ENCODE results near the gene SERGEF. TPM values are rescaled to one million over a fixed set of nuclear protein-coding genes. Genes with fewer than 3 reads are reported as not detected.

SERGEF gene
- total RNA-seq, 1 donor from 2014 or later, result 45.5 TPM

DNA sequence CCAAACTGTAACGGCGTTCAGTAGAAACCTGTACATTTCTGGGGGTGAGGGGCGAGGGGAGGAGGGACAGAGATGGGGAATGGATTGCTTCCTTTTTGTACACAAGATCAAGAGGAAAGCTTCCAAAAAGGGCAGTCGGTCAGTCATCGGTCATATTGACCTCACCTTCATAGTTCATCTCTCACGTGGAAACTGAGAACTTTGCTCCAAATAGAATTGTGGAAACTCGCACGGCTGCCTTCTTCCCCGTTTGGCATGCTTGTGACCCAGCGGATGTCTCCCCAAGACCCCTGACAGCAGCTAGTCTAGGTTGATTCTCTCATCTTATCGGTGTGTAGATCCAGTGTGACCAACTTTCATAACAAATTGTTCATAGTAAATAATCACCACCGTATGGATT lies 230.7 kb downstream of the SERGEF start:
- no peak for DNase-seq

- no peak for DNase-seq
Measured at GRCh38 chr11:17781626-17782025, 231.2 kb downstream of the SERGEF start.

DNA sequence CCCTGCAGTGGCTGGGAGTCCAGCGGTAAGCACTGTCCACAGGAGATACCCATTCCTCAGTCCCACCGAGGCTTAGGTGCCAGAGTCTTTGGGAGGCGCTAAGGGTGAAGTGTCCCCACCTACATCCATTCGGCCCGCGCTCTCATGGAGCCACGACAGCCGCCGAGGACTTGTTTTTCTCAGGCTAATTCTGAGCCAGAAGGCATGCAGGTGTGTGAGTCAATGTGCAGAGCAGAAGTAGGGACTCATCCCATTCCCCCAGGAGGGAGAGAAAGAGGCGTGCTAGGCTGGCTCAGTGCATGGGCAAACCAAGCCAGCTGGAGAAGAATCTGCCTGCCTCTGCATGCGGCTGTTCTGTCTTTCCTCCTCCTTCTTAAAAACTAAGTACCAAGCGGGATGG lies 231.6 kb downstream of the SERGEF start:
- peak; percentile 65 for DNase-seq

DNA sequence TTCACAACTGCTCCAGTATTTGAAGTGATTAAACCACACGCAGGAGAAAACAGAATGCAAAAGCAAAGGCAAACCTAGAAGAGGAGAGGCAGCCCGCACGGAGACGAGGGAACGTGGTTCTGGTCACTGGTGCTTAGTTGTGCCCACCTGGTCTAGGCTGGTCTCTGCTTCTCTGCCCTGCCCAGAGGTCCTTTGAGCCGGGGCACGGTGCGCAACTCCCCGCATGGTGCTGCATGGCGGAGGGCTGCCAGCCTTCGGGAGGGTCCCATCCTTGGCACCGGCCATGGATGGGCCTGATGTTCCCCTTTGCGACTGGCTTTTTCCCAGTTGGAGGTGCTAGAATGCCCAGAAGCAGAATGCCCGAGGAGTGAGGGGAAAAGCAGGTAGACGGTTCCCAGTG lies 232.2 kb downstream of the SERGEF start:
- no peak for DNase-seq

GRCh38 chr11:17779861-17780594 lies 232.8 kb downstream of the SERGEF start:
- DNase-seq, result no peak

DNA sequence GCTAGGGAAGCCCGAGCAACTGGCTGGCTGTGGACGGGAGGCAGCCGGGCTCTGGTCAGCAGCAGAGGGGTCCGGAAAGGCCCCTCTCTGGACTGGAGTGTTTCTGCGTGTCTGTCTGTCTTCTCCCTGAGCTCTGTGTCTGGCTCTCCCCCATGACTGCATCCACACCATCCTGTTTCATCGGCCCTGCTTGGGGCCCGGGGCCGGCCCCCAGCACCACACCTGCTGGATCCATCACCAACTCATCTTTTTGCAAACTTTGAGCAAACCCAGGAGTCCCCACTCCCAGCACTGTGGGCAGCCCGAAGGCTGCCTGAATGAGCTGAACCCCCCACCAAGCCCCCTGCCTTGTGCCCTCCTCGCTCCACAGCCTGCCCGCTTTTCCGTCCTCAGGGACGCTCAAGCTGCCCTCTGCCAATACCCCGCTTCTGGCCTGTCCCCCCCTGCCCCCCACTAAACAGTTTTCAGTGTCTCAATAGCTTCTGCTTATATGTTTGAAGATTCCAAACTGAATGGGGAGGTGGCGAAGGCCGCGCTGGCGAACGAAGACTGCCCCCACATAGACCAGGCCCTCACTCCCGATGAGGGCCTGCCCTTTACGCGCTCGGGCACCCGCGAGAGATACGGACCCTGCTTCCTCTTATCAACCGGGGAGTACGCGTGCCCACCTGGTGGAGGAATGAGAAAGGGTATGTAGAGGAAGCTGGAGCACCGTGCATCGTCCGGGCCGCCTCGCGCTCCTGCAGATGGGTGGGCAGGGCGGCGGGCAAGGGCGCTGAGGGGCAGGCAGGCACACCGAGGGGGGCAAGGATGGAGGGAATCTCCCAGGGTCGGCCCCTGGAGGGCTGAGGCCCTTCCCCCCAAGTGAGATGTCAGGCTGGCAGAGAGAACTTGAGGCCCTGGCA lies 233.6 kb downstream of the SERGEF start:
- no peak for DNase-seq

DNA sequence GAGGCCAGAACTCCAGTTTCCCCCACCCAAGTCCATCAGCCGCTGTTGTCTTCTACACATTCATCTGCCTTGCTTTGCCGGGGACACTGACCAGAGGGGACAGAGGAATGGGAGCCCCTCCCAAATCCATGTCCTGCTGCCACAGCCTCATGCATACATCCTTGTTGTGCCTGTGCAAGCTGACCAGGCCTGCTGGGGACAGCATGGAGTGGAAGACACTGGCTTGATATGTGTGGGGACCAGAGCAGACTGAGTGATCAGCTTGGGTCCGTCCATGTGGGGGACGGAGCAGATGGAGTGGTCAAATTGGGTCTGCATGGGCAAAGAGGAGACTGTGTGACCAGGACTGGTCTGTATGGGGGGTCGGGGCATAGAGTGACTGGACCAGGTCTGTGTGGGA lies 234.5 kb downstream of the SERGEF start:
- no peak for DNase-seq

DNA sequence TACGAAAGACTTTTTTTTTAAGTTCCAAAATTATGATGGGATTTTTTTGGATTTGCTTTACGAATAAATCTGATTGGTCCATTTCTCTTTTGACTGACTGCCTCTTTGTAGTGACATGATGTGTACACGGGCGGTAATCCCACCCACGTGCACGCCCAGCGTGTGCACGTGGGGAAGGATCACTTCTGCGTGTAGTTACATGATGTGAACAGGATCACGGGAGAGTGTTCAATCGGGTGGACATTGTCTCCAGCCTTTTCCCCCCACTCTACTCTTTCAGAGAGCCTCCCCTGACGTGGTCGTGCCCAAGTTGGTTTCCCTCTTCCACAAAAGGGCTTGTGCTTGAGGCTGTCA lies 235.1 kb downstream of the SERGEF start:
- DNase-seq, result no peak

GRCh38 chr11:17777086-17777737 lies 235.6 kb downstream of the SERGEF start:
- DNase-seq, result no peak

- DNase-seq, result no peak
Measured at GRCh38 chr11:17776212-17776875, 236.5 kb downstream of the SERGEF start.

DNA sequence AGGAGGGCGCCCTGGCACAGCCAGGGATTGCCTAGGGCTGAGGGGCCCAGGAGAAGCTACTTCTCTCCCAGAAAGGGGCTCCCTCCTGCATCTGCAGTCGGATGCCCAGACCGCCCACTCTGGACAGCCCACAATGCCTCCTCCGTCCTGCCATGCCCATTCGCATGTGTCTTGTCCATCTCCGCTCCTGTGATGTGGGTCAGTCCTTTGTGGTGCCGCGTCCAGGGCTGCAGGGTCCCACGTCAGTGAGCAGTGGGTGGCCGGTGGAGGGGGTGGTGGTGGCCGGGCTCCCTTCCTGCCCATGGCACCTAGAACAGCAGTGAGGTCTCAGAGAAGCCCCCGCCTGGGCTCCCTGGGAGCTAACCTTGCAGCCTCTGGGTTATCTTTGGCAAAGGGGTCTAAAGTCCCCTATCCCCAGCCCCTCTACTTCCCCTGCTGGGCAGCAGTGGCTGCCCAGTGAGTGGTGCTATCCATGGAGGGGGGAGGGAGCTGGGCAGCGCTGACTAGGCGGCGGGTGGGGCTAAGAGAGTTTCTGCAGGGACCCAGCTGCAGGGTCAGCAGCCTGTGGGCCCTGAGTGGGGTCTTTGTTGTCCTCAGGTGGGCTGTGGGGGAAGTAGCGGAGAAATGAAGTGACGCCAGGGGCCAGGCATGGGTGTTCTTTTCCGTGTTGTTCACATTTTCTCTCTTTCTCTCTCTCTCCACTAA lies 237.2 kb downstream of the SERGEF start:
- no peak for DNase-seq

DNA sequence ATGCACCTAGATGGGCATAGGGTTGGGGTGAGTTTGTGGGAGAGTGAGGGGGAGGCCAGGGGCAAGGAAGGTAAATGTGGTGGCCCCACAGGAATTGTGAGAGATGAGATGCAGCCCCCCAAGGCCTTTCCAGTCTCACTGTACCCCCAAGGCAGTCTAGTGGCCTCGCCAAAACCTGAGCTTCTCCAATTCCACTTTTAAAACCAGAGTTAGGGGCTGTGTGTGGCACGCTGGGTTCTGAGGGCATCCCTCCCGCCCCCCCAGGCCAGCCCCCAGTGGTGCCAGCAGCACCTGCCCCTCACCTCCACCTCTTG lies 237.9 kb downstream of the SERGEF start:
- DNase-seq, result no peak

- no peak for DNase-seq
Measured at GRCh38 chr11:17774232-17775034, 238.4 kb downstream of the SERGEF start.

DNA sequence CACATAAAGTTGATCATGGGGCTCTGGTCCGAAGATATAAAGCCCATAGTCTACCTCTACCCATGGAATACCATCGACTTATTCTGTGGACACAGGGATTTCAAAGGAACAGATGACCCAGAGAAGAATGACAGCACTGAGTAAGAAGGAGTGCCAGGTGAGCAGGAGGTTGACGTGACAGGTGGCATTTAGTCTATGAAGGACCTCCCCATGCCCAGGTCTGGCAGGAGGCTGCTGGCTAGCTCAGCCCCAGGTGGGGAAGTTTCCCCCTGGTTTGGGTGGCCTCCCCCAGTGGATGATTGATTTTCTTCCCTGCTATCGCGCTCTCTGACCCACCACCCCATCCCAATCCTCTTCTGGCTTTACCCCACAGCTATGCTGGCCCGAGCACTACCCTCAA lies 239.2 kb downstream of the SERGEF start:
- DNase-seq, result no peak

DNA sequence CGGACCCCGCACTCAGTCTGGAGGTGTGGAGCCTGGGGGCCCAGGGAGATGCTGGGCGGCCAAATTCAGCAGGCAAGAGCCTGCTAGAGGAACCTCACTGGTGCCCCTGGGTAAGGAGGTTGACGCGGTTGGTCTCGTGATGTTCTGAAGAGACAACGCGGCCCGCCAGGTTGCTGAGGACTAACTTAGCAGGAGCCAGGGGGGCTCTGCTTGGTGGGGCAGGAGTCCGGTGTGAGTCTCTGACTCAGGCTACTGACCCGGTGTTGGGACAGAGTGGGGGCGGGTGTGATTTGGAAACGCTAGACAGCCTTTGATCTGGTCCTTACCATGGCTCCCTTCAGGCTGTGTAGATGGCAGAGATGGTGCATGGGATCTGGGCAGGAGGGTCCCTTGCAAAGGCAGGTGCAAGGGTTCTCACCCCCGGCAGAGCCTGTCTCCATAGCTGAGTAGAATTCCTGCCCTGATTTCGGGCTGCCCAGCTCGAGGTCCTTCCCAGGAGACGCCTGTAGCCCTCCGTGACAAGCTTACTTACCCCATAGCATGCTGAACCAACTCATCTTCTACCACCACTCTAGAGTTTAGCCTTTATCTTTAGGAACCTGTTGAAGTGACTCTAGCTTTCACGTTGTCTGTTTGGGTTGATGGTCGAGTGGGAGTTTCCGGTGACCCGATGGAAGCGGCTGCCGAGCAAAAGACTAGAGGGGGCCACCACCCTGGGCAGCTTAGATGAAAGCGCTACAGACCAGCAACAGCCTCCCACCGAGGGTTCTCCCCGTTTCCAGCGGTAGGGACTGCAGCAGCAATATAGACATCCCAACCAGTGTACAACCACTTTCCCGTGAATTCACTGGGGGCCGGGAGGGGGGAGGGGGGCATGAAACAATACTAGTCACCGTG lies 239.9 kb downstream of the SERGEF start:
- no peak for DNase-seq

GRCh38 chr11:17771841-17772401 lies 240.9 kb downstream of the SERGEF start:
- DNase-seq, result no peak

DNA sequence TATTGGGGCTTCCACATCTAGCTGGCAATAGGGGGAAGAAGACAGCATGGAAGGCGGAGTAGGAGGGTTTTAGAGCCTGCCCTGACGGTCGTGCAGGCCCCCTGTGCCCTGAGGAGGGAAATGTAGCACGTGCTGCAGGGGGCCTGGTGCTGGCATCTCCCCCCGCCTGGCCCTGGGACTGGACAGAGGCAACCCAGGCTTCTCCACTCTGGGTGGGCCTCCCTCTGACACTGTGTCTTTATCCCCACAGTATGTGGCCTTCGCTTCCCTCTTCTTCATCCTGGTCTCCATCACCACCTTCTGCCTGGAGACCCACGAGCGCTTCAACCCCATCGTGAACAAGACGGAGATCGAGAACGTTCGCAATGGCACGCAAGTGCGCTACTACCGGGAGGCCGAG lies 241.4 kb downstream of the SERGEF start:
- no peak for DNase-seq

GRCh38 chr11:17770917-17771316 lies 241.9 kb downstream of the SERGEF start:
- no peak for DNase-seq

- no peak for DNase-seq
Measured at GRCh38 chr11:17770048-17770652, 242.7 kb downstream of the SERGEF start.

All from occipital lobe (tissue), 2 donors.